ENCODE measurements around the gene CYP17A1. TPM values are rescaled to one million over a fixed set of nuclear protein-coding genes. Genes with fewer than 3 reads are reported as not detected.

Gene CYP17A1
- polyA plus RNA-seq, 1 of the 3 experiments (the other 2 are of a cell fraction) = not detected

GRCh38 chr10:102817175-102817574, 20.0 kb downstream of the CYP17A1 start:
- Histone ChIP-seq H3K4me2 (no peak overlapping the region), H3K36me3 (replicated peaks in 1 of 2; ENCODE audit: control insufficient read depth in 1 of 2, insufficient read depth in 2 of 2, low read length in 1 of 2) (peaks cover 9 to 32% of the 10 kb centered on the region in 2 experiments), H3F3A (replicated peaks; ENCODE audit: insufficient read depth) (peaks cover 18% of the 10 kb centered on the region), H3K27me3 (ENCODE audit: insufficient read depth) (no peaks in the 10 kb centered on the region), H3K9me3 (no peaks in the 10 kb centered on the region), H4K20me1 (ENCODE audit: insufficient read depth) (no peaks in the 10 kb centered on the region), H3K9me2 (no peaks in the 10 kb centered on the region), H2AFZ (ENCODE audit: low read depth) (no peak overlapping the region), H3K27ac (ENCODE audit: low read depth in 2 of 2, low read length in 1 of 2) (no peak overlapping the region), H3K79me2 (ENCODE audit: insufficient read depth) (no peaks in the 10 kb centered on the region), H3K9ac (no peak overlapping the region), H3K4me1 (ENCODE audit: control insufficient read depth in 1 of 2, insufficient read depth in 2 of 2, low read depth in 1 of 2, low read length in 1 of 2) (peaks cover 0 to 8% of the 10 kb centered on the region in 2 experiments; a peak in 2 of 4 replicates), H3K4me3 (ENCODE audit: low read depth in 2 of 2, low read length in 1 of 2) (no peak overlapping the region)
- ChIA-PET CTCF (no interaction called here), POLR2A (no interaction called here)
- TF ChIP-seq ELF1 (IDR thresholded peaks at IDR 0.05) (no peak), JUND (IDR thresholded peaks at IDR 0.05) (no peak), NFIC (IDR thresholded peaks at IDR 0.05; ENCODE audit: borderline replicate concordance) (no peak), SMC3 (IDR thresholded peaks at IDR 0.05; ENCODE audit: low read depth, low read length) (no peak), CHD2 (IDR thresholded peaks at IDR 0.05; ENCODE audit: low read length, partially characterized antibody) (no peak), FOXJ3 (CRISPR knock-in tag; IDR thresholded peaks at IDR 0.05) (no peak), RFX5 (IDR thresholded peaks at IDR 0.05; ENCODE audit: low read length) (no peak), FOSL2 (IDR thresholded peaks at IDR 0.05; ENCODE audit: borderline replicate concordance, low read depth) (no peak), MXI1 (IDR thresholded peaks at IDR 0.05; ENCODE audit: low read depth, low read length) (no peak), USF1 (IDR thresholded peaks at IDR 0.05; ENCODE audit: borderline replicate concordance, low read depth) (no peak), GATA2 (CRISPR knock-in tag; IDR thresholded peaks at IDR 0.05) (no peak), RXRA (IDR thresholded peaks at IDR 0.05; ENCODE audit: borderline replicate concordance, low read depth) (no peak), POLR2AphosphoS5 (IDR thresholded peaks at IDR 0.05; ENCODE audit: low read depth, low read length) (no peak), MEF2A (IDR thresholded peaks at IDR 0.05; ENCODE audit: borderline replicate concordance, low read depth) (no peak), PBX3 (IDR thresholded peaks at IDR 0.05) (no peak), TCF12 (IDR thresholded peaks at IDR 0.05) (no peak), NRF1 (IDR thresholded peaks at IDR 0.05; ENCODE audit: low read depth, low read length) (no peak)
- TF ChIP-seq, protein P1, sequence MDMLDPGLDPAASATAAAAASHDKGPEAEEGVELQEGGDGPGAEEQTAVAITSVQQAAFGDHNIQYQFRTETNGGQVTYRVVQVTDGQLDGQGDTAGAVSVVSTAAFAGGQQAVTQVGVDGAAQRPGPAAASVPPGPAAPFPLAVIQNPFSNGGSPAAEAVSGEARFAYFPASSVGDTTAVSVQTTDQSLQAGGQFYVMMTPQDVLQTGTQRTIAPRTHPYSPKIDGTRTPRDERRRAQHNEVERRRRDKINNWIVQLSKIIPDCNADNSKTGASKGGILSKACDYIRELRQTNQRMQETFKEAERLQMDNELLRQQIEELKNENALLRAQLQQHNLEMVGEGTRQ (IDR thresholded peaks at IDR 0.05; ENCODE audit: borderline replicate concordance, low read depth, low read length) = no peak
- TF ChIP-seq, protein P2, sequence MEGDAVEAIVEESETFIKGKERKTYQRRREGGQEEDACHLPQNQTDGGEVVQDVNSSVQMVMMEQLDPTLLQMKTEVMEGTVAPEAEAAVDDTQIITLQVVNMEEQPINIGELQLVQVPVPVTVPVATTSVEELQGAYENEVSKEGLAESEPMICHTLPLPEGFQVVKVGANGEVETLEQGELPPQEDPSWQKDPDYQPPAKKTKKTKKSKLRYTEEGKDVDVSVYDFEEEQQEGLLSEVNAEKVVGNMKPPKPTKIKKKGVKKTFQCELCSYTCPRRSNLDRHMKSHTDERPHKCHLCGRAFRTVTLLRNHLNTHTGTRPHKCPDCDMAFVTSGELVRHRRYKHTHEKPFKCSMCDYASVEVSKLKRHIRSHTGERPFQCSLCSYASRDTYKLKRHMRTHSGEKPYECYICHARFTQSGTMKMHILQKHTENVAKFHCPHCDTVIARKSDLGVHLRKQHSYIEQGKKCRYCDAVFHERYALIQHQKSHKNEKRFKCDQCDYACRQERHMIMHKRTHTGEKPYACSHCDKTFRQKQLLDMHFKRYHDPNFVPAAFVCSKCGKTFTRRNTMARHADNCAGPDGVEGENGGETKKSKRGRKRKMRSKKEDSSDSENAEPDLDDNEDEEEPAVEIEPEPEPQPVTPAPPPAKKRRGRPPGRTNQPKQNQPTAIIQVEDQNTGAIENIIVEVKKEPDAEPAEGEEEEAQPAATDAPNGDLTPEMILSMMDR (IDR thresholded peaks at IDR 0.05) = no peak
- TF ChIP-seq, protein P3, sequence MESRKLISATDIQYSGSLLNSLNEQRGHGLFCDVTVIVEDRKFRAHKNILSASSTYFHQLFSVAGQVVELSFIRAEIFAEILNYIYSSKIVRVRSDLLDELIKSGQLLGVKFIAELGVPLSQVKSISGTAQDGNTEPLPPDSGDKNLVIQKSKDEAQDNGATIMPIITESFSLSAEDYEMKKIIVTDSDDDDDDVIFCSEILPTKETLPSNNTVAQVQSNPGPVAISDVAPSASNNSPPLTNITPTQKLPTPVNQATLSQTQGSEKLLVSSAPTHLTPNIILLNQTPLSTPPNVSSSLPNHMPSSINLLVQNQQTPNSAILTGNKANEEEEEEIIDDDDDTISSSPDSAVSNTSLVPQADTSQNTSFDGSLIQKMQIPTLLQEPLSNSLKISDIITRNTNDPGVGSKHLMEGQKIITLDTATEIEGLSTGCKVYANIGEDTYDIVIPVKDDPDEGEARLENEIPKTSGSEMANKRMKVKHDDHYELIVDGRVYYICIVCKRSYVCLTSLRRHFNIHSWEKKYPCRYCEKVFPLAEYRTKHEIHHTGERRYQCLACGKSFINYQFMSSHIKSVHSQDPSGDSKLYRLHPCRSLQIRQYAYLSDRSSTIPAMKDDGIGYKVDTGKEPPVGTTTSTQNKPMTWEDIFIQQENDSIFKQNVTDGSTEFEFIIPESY (IDR thresholded peaks at IDR 0.05; ENCODE audit: borderline replicate concordance, low read depth) = no peak
- WGBS (ENCODE audit: low lambda C conversion rate) = 98% methylated on average over 4 of the region's 4 CpGs
- DNase-seq = no peak

All from SK-N-SH (cell line).